GM18517 (cell line): ENCODE data around the gene HNRNPD.
"Not testable (repeated sequence)": the region's sequence is repeated elsewhere in the genome, so short reads cannot be mapped to it uniquely, and the experiment has no call there.

Source experiments
- ATAC-seq: cut with Tn5 transposase; IDR thresholded peaks from one replicate; pipeline ENCODE4 v1.9.1; 2021; ENCODE audit warnings: mild to moderate bottlenecking, moderate library complexity; ENCODE audit not compliant: unreplicated experiment

HNRNPD gene

GRCh38 chr4:82373486-82373815, 340 bp downstream of the HNRNPD start:
- ATAC-seq, result peak; percentile 24

GRCh38 chr4:82372517-82373485, 990 bp downstream of the HNRNPD start:
- no peak for ATAC-seq

GRCh38 chr4:82371497-82371896, 2.3 kb downstream of the HNRNPD start:
- no peak for ATAC-seq

GRCh38 chr4:82367438-82368097, 6.2 kb downstream of the HNRNPD start:
- ATAC-seq, result no peak

GRCh38 chr4:82366431-82366830, 7.4 kb downstream of the HNRNPD start:
- not testable (repeated sequence) for ATAC-seq

GRCh38 chr4:82363896-82364487, 9.8 kb downstream of the HNRNPD start:
- no peak for ATAC-seq

- no peak for ATAC-seq
These were observed 11.2 kb downstream of the HNRNPD start for GRCh38 chr4:82362565-82362964.

GRCh38 chr4:82360298-82361177, 13.3 kb downstream of the HNRNPD start:
- ATAC-seq, result no peak

- no peak for ATAC-seq
These were observed 14.9 kb downstream of the HNRNPD start for GRCh38 chr4:82358847-82359246.

GRCh38 chr4:82357640-82358039, 16.2 kb downstream of the HNRNPD start:
- ATAC-seq, result no peak

- ATAC-seq, result no peak
These were observed 19.0 kb downstream of the HNRNPD start for GRCh38 chr4:82354788-82355187.

- ATAC-seq, result no peak
These were observed 20.9 kb downstream of the HNRNPD start for GRCh38 chr4:82352825-82353366.

- no peak for ATAC-seq
These were observed 21.5 kb downstream of the HNRNPD start for GRCh38 chr4:82352118-82352824.

- no peak for ATAC-seq
These were observed 27.7 kb downstream of the HNRNPD start for GRCh38 chr4:82346126-82346525.

- no peak for ATAC-seq
These were observed 38.7 kb downstream of the HNRNPD start for GRCh38 chr4:82335043-82335442.

GRCh38 chr4:82333641-82334040, 40.1 kb downstream of the HNRNPD start:
- not testable (repeated sequence) for ATAC-seq

- no peak for ATAC-seq
These were observed 42.0 kb downstream of the HNRNPD start for GRCh38 chr4:82331814-82332213.

- no peak for ATAC-seq
These were observed 53.4 kb downstream of the HNRNPD start for GRCh38 chr4:82320351-82320750.

- ATAC-seq, result not testable (repeated sequence)
These were observed 70.7 kb downstream of the HNRNPD start for GRCh38 chr4:82303063-82303462.
